HCT116 (cell line): ENCODE data around the gene GRK5.

Experiments
- CTCF ChIP-seq, 3 experiments: fragments of 200-600 bp in 1 of 3; sonication (generic) in 1 of 3; IDR thresholded peaks in 2 of 3; conservative IDR thresholded peaks in 1 of 3; 2 replicates each; pipeline ENCODE4 v1.5.1; 2012 to 2017; ENCODE audit warnings: low read depth in 2 of 3, low read length in 2 of 3, antibody characterized with exemption in 1 of 3, borderline replicate concordance in 1 of 3, control low read depth in 1 of 3, mild to moderate bottlenecking in 1 of 3, mixed read lengths in 1 of 3, mixed run types in 1 of 3, moderate library complexity in 1 of 3; ENCODE audit not compliant: insufficient read depth in 1 of 3
- EGR1 ChIP-seq: IDR thresholded peaks from 2 replicates; pipeline ENCODE4 v1.6.1; 2012; ENCODE audit warnings: low read depth
- EZH2 ChIP-seq: fragments of 200-600 bp; sonication (generic); IDR thresholded peaks from 2 replicates; pipeline ENCODE4 v1.6.1; 2017; ENCODE audit warnings: antibody characterized with exemption, mixed run types
- FOSL1 ChIP-seq: IDR thresholded peaks from 2 replicates; pipeline ENCODE4 v1.6.1; 2012; ENCODE audit warnings: low read depth
- JUND ChIP-seq: IDR thresholded peaks from 2 replicates; pipeline ENCODE4 v1.6.1; 2012
- MAX ChIP-seq: IDR thresholded peaks from 2 replicates; pipeline ENCODE4 v1.6.1; 2012
- POLR2A ChIP-seq: IDR thresholded peaks from 2 replicates; pipeline ENCODE4 v1.7.0; 2011; ENCODE audit warnings: borderline replicate concordance; ENCODE audit not compliant: insufficient read depth, insufficient read length; ENCODE audit errors: extremely low read depth
- POLR2AphosphoS5 ChIP-seq: IDR thresholded peaks from 2 replicates; pipeline ENCODE4 v1.6.1; 2011; ENCODE audit warnings: mild to moderate bottlenecking, low read depth, low read length, moderate library complexity
- SP1 ChIP-seq: IDR thresholded peaks from 2 replicates; pipeline ENCODE4 v1.6.1; 2012; ENCODE audit warnings: low read depth
- SRF ChIP-seq: IDR thresholded peaks from 2 replicates; pipeline ENCODE4 v1.6.1; 2012; ENCODE audit warnings: low read depth
- TCF7L2 ChIP-seq: IDR thresholded peaks from 2 replicates; pipeline ENCODE4 v1.7.0; 2011; ENCODE audit warnings: borderline replicate concordance, inconsistent platforms; ENCODE audit not compliant: insufficient read depth, insufficient read length; ENCODE audit errors: extremely low read depth
- ZBTB33 ChIP-seq: IDR thresholded peaks from 2 replicates; pipeline ENCODE4 v1.6.1; 2011; ENCODE audit warnings: mild to moderate bottlenecking, low read length, moderate library complexity; ENCODE audit not compliant: insufficient replicate concordance; ENCODE audit errors: extremely low read depth
- ZFX ChIP-seq: fragments of 450-650 bp; IDR thresholded peaks from 2 replicates; pipeline ENCODE4 v1.6.1; 2017

- no peak for TF ChIP-seq CTCF (IDR thresholded peaks at IDR 0.05 in 2 of 3, conservative IDR thresholded peaks at IDR 0.05 in 1 of 3; ENCODE audit: borderline replicate concordance in 1 of 3, insufficient read depth in 1 of 3, low read depth in 2 of 3, low read length in 2 of 3)
- TF ChIP-seq POLR2A: no peak
- TF ChIP-seq SRF: no peak
- TF ChIP-seq TCF7L2: no peak
- TF ChIP-seq EGR1: no peak
- TF ChIP-seq POLR2AphosphoS5: no peak
- TF ChIP-seq MAX: no peak
- no peak for TF ChIP-seq EZH2
- TF ChIP-seq FOSL1: no peak
- TF ChIP-seq SP1: no peak
- TF ChIP-seq ZFX: no peak
- TF ChIP-seq JUND: no peak
- TF ChIP-seq ZBTB33: no peak
Measured at GRCh38 chr10:119347181-119347974, 140.0 kb downstream of the GRK5 start.
